Esophagus muscularis mucosa (tissue), 3 donors: Measurements from ENCODE around the gene IQCK.

Experiments used
- EP300 ChIP-seq: sonication (generic); formaldehyde crosslinking; IDR thresholded peaks from one replicate; pipeline ENCODE4 v1.6.1; 2017; ENCODE audit warnings: antibody characterized with exemption
- POLR2AphosphoS5 ChIP-seq, 2 donors: sonication (generic); formaldehyde crosslinking; IDR thresholded peaks; one replicate each; pipeline ENCODE4 v1.6.1; 2017; ENCODE audit warnings: antibody characterized with exemption in 2 of 2

DNA sequence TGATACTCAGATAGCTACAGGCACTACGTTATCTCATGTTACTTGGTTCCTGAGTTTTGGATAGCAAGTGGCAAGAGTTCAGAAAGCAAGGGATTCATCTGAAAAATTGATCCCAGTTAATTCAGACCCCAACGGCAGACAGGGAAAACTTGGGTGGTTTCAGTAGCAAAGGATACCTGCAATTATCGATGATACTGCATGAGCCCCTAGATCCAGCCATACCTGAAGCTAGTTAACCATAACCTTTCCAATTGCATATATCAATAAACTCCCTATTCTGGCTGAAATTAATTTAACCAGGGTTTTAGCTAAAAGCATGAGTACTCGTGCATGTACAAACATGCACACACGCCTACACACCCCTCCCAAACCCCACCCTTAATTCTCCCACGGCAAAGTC lies 4.4 kb upstream of the IQCK start:
- TF ChIP-seq POLR2AphosphoS5 (IDR thresholded peaks at IDR 0.05) = no peak
- no peak for TF ChIP-seq EP300
